ENCODE data around the gene IP6K3.

DNA sequence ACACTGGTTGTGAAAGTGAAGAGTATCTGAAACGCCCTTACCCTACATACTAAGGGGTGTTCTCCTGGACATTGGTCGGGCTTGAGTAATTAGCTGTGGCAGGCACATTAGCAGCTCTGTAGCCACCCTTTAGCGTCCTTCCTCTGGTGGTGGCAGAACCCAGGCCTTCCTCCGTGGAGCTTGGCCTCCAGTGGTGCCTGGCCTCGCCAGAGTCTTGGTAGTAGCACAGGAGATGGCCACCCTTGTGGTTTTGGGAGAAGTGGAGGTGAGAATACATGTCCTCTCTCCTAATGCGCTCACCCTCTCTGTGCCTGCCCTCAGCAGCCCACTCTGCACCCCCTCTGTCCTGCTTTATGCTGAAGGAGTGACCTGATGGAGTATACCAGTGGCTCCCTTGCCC is 17.6 kb downstream of the IP6K3 start:
- TF ChIP-seq CTCF (optimal IDR thresholded peaks at IDR 0.05 in 1 of 3, IDR thresholded peaks at IDR 0.05 in 1 of 3, conservative IDR thresholded peaks at IDR 0.05 in 1 of 3; ENCODE audit: extremely low read depth in 1 of 3, insufficient read depth in 2 of 3, low read length in 3 of 3), result no peak
- TF ChIP-seq EZH2 (IDR thresholded peaks at IDR 0.05; ENCODE audit: low read length), result no peak

All from keratinocyte (primary cell).